GF-D8 (cell line): ENCODE results near the gene FUT8.

Experiments
- DNase-seq: peaks from one replicate; lab custom pipeline; 2025; lab: John Stamatoyannopoulos, UW

FUT8 gene

GRCh38 chr14:65772921-65773574 is 360.5 kb downstream of the FUT8 start:
- peak; percentile 31 for DNase-seq

- DNase-seq = no peak
Measured at GRCh38 chr14:65774041-65774440, 361.5 kb downstream of the FUT8 start.

- DNase-seq = no peak
Measured at GRCh38 chr14:65776193-65776852, 363.8 kb downstream of the FUT8 start.

- DNase-seq = no peak
Measured at GRCh38 chr14:65780566-65780965, 368.0 kb downstream of the FUT8 start.

- DNase-seq = no peak
Measured at GRCh38 chr14:65783101-65783500, 370.6 kb downstream of the FUT8 start.

- DNase-seq = no peak
Measured at GRCh38 chr14:65783576-65783975, 371.0 kb downstream of the FUT8 start.

- DNase-seq = no peak
Measured at GRCh38 chr14:65784574-65784973, 372.0 kb downstream of the FUT8 start.

GRCh38 chr14:65787461-65787860 is 374.9 kb downstream of the FUT8 start:
- no peak for DNase-seq

GRCh38 chr14:65788876-65789275 is 376.3 kb downstream of the FUT8 start:
- no peak for DNase-seq

GRCh38 chr14:65789363-65789762 is 376.8 kb downstream of the FUT8 start:
- no peak for DNase-seq

GRCh38 chr14:65790172-65790815 is 377.8 kb downstream of the FUT8 start:
- no peak for DNase-seq

GRCh38 chr14:65791191-65791981 is 378.9 kb downstream of the FUT8 start:
- DNase-seq = no peak

GRCh38 chr14:65792208-65792905 is 379.8 kb downstream of the FUT8 start:
- no peak for DNase-seq
